ENCODE measurements around the gene RPN2. TPM values are rescaled to one million over a fixed set of nuclear protein-coding genes. Genes with fewer than 3 reads are reported as not detected.

The RPN2 gene
- total RNA-seq, 1 experiment from 2014 or later: 234 TPM

- H3K27ac ChIP-seq (ENCODE audit: insufficient read length, low read depth, low read length): no peak overlapping the region
- no peak overlapping the region for H2BK5ac ChIP-seq (ENCODE audit: insufficient read length, low read length)
- no peak for DNase-seq
- no peak overlapping the region for H3K9ac ChIP-seq (ENCODE audit: extremely low read depth, insufficient read length, low read length)
- no peak overlapping the region for H3K18ac ChIP-seq (ENCODE audit: insufficient read length, low read depth, low read length)
- no CpG with 5 or more reads among the region's 4 CpGs for WGBS (ENCODE audit: extremely low coverage, insufficient read length, low lambda C conversion rate)
- H3T11ph ChIP-seq (ENCODE audit: low read length): no peak overlapping the region
- H3K4ac ChIP-seq (ENCODE audit: low read depth, low read length): no peak overlapping the region
- no peaks in the 10 kb centered on the region for H3K79me1 ChIP-seq (ENCODE audit: insufficient read depth, low read depth, low read length, poor library complexity, severe bottlenecking)
- no peaks in the 10 kb centered on the region for H3K9me3 ChIP-seq (ENCODE audit: control insufficient read depth, low read depth, low read length)
- no peaks in the 10 kb centered on the region for H3K4me1 ChIP-seq (ENCODE audit: insufficient read depth, low read length)
- H3K4me3 Mint-ChIP-seq: no peak overlapping the region
- no peaks in the 10 kb centered on the region; a peak in 1 of 5 replicates for H3K9me3 Mint-ChIP-seq
- no peaks in the 10 kb centered on the region; a peak in 2 of 4 replicates for H3K4me1 Mint-ChIP-seq
- no peak overlapping the region for H4K91ac ChIP-seq (ENCODE audit: insufficient read length, low read depth, low read length)
- no peak overlapping the region for H3K23ac ChIP-seq (ENCODE audit: insufficient read length, low read depth, low read length)
- H3K27ac Mint-ChIP-seq: no peak overlapping the region
- H2AFZ ChIP-seq (ENCODE audit: low read length): no peak overlapping the region
- H3K79me2 ChIP-seq (ENCODE audit: insufficient read depth, low read length): no peaks in the 10 kb centered on the region
- H4K5ac ChIP-seq (ENCODE audit: insufficient read length, low read depth, low read length): no peak overlapping the region
- H3K27me3 Mint-ChIP-seq (ENCODE audit: low read depth): peaks cover 8% of the 10 kb centered on the region
- no peak for TF ChIP-seq CTCF (conservative IDR thresholded peaks at IDR 0.05)
- no peak overlapping the region for H3K4me2 ChIP-seq (ENCODE audit: insufficient read depth, insufficient read length, low read length)
- no peak overlapping the region for H3K14ac ChIP-seq (ENCODE audit: insufficient read depth, low read length)
- H4K8ac ChIP-seq (replicated peaks; ENCODE audit: insufficient read length, low read depth, low read length): no peak overlapping the region
- no peak overlapping the region for H3K56ac ChIP-seq (ENCODE audit: insufficient read length, low read depth, low read length)
- H2AK5ac ChIP-seq (ENCODE audit: insufficient read length, low read length): no peak overlapping the region
- no peaks in the 10 kb centered on the region for H3K36me3 Mint-ChIP-seq (ENCODE audit: insufficient read depth in 1 of 3, low read depth in 3 of 3)
- H3K23me2 ChIP-seq (ENCODE audit: insufficient read length, low read depth, low read length, poor library complexity, severe bottlenecking): no peaks in the 10 kb centered on the region
- H2BK12ac ChIP-seq (ENCODE audit: insufficient read length, low read depth, low read length): no peak overlapping the region
- H2BK15ac ChIP-seq (ENCODE audit: low read depth, low read length): no peak overlapping the region
- no peak overlapping the region for H2BK120ac ChIP-seq (ENCODE audit: low read depth, low read length, poor library complexity, severe bottlenecking)
- H2BK20ac ChIP-seq (ENCODE audit: low read depth, low read length, poor library complexity, severe bottlenecking): no peak overlapping the region
- H4K20me1 ChIP-seq (ENCODE audit: control insufficient read depth, insufficient read depth, insufficient read length): no peaks in the 10 kb centered on the region
- H3K27me3 ChIP-seq (ENCODE audit: insufficient read depth, low read length): no peaks in the 10 kb centered on the region
Observed at GRCh38 chr20:37163832-37164554, 15.1 kb upstream of the RPN2 start.
